HUES6 (cell line): Measurements from ENCODE around the gene VPS37D.
"Not testable (repeated sequence)": the region's sequence is repeated elsewhere in the genome, so short reads cannot be mapped to it uniquely, and the experiment has no call there.

Experiments used
- H3K27ac ChIP-seq: 2 replicates; pipeline ENCODE4 v1.7.0; 2013; ENCODE audit warnings: low read depth, mild to moderate bottlenecking, low read length, inconsistent platforms
- H3K27me3 ChIP-seq: 2 replicates; pipeline ENCODE4 v1.6.1; 2013; ENCODE audit warnings: low read length; ENCODE audit not compliant: control insufficient read depth, insufficient read depth
- H3K36me3 ChIP-seq: 2 replicates; pipeline ENCODE4 v1.6.1; 2013; ENCODE audit warnings: low read length; ENCODE audit not compliant: control insufficient read depth, insufficient read depth
- H3K4me1 ChIP-seq: 2 replicates; pipeline ENCODE4 v1.6.1; 2013; ENCODE audit warnings: low read length; ENCODE audit not compliant: control insufficient read depth, insufficient read depth
- H3K4me3 ChIP-seq: 2 replicates; pipeline ENCODE4 v1.5.1; 2013; ENCODE audit warnings: low read depth, low read length
- H3K9ac ChIP-seq: one replicate; pipeline ENCODE4 v1.6.1; 2013; ENCODE audit warnings: mild to moderate bottlenecking, low read length
- H3K9me3 ChIP-seq: 2 replicates; pipeline ENCODE4 v1.6.1; 2013; ENCODE audit warnings: low read depth, low read length; ENCODE audit not compliant: control insufficient read depth, insufficient read depth

Gene VPS37D

DNA sequence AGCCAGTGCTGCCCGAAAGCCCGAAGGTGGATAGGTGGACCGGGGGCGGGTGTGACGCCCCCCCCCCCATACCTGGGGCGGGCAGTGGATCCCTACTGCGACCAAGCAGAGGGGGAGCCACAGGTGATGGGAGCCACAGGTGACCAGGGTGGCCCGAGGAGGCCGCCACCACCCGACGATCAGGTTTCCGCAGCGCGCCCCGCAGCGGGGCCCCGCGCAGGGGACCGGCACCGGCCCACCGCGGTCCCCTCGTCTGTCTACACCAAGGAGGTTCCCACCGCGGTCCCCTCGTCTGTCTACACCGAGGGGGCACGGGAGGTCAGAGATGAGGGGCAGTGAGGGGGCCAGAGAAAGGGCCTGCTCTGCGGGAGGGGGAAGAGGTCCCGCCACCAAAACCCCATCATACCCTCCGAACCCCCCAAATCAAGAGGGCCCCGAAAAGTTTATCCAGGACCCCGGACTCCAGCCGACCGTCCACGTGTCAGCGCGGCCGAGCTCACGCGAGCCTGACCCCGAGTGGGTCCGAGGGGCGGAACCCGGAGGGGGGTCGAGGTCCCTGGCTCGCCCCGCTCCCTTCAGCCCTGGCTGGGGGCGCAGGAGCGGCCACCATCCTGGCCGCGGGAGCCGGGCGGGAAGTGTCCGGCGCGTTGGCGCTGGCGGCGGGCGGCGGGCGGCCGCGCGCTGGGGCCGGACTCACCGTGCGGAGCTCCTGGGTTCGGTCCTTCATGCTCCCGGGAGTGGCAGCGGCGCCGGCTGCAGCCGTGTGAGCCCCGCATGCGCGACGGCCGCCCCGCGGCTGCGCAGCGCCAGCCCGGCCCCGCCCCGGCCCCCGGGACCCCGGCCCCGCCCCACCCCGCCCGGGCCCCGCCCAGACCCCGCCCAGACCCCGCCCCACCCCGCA lies 51.5 kb downstream of the VPS37D start, which contains the start of gene STX1A:
Gene STX1A (minus strand): TSS at position 765 of the 901 bp plus-strand sequence. CDS start 38 bp downstream, at position 727.
- no peak within 1 kb of the TSS for H3K27ac ChIP-seq

DNA sequence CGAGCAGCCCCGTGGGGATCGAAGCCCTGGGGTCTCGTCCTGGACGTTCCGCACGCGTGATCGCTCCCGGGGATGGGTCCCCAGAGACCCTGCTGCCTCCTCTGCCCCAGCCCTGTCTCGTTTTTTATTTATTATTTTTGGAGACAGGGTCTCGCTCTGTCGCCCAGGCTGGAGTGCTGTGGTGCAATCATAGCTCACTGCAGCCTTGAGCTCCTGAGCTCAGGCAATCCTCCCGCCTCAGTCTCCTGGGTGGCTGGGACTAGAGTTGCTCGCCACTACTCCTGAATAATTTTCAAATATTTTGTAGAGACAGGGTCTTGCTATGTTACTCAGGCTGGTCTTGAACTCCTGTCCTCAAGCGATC lies 52.2 kb downstream of the VPS37D start:
- Histone ChIP-seq H3K36me3 (no peaks in the 10 kb centered on the region), H3K9me3 (no peaks in the 10 kb centered on the region), H3K27ac (no peak overlapping the region), H3K4me1 (peaks cover 10% of the 10 kb centered on the region), H3K4me3 (peak overlapping the region; percentile 64), H3K27me3 (peaks cover 25% of the 10 kb centered on the region), H3K9ac (no peak overlapping the region)

More for the DNA sequence above, 51.5 kb downstream of the VPS37D start, which contains the start of gene STX1A:
- H3K27me3 ChIP-seq: peaks cover 25% of the 10 kb centered on the region
- no peaks in the 10 kb centered on the region for H3K36me3 ChIP-seq
- peak within 1 kb of the TSS; percentile 81 for H3K4me3 ChIP-seq
- peak within 1 kb of the TSS; percentile 58 for H3K9ac ChIP-seq
- no peaks in the 10 kb centered on the region for H3K9me3 ChIP-seq
- peaks cover 10% of the 10 kb centered on the region for H3K4me1 ChIP-seq

DNA sequence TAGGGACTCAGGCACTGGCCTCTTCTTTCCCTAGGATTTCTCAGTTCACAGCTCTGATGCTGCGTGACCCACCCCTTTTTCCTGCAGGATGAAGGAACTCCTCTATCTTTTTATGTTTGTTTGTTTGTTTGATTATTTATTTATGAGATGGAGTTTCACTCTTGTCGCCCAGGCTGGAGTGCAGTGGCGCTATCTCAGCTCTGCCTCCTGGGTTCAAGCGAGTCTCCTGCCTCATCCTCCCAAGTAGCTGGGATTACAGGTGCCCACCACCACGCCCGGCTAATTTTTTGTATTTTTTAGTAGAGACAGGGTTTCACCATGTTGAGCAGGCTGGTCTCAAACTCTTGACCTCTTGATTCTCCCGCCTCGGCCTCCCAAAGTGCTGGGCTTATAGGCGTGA lies 52.8 kb downstream of the VPS37D start:
- peaks cover 25% of the 10 kb centered on the region for H3K27me3 ChIP-seq
- not testable (repeated sequence) for H3K9ac ChIP-seq, H3K27ac ChIP-seq, H3K4me3 ChIP-seq, H3K9me3 ChIP-seq, H3K36me3 ChIP-seq, H3K4me1 ChIP-seq

DNA sequence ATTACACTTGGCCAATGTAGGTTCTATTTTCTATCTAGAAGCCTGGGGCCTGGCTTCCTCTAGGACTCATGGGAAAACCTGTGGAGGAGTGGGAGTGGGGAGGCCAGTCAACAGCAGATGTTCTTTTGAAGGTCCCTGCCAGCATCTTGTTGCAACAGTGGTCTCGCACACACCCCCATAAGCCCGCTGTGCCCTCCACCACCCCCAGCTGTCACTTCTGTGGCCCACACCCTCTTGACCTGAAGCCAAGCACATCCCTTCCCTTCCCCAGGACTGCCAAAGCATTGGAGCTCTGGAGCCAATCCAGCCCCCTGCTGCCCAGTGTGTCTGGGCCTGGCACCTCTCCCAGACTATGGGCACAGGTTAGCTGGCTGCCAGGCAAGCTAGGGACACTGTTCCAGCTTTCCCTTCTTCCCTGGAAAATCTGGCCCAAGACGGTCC lies 53.8 kb downstream of the VPS37D start:
- Histone ChIP-seq H3K27ac (no peak overlapping the region), H3K4me1 (peaks cover 5% of the 10 kb centered on the region; the same call in 1 of the 2 replicates)

More for the DNA sequence above, 53.8 kb downstream of the VPS37D start:
- no peaks in the 10 kb centered on the region for H3K36me3 ChIP-seq
- no peak overlapping the region for H3K9ac ChIP-seq
- no peak overlapping the region for H3K4me3 ChIP-seq
- H3K27me3 ChIP-seq: peaks cover 25% of the 10 kb centered on the region
- no peaks in the 10 kb centered on the region for H3K9me3 ChIP-seq
